SK-N-SH (cell line): ENCODE measurements around the gene FAM110A. TPM values are rescaled to one million over a fixed set of nuclear protein-coding genes. Genes with fewer than 3 reads are reported as not detected.

Experiments used
- CTCF ChIA-PET: fragments of 300-600, 350-600 bp; formaldehyde crosslinking; extraction: SDS; loops from one replicate; lab custom pipeline; 2021; lab: Yijun Ruan, JAX
- POLR2A ChIA-PET: fragments of 350-600 bp; sonication (Branson Sonifier 250); formaldehyde crosslinking; extraction: SDS; loops from one replicate; lab custom pipeline; 2020; ENCODE audit warnings: antibody characterized with exemption, inconsistent platforms; lab: Yijun Ruan, JAX
- DNase-seq: peaks from one replicate; pipeline ENCODE4 v3.0.0; 2012
- H2AFZ ChIP-seq: fragments of 200-600 bp; sonication (generic); 2 replicates; pipeline ENCODE4 v1.8.1; 2016; ENCODE audit warnings: antibody characterized with exemption, mild to moderate bottlenecking, low read depth
- H3F3A ChIP-seq: fragments of 200-600 bp; sonication (generic); replicated peaks from 2 replicates; pipeline ENCODE3; 2016; ENCODE audit warnings: antibody characterized with exemption, mild to moderate bottlenecking; ENCODE audit not compliant: insufficient read depth
- H3K27ac ChIP-seq, 2 experiments: fragments of 200-500 bp in 1 of 2; fragments of 200-600 bp in 1 of 2; sonication (Bioruptor generic) in 1 of 2; sonication (generic), shearing (Covaris generic) in 1 of 2; 2 replicates each; pipeline versions ENCODE4 v1.5.1 to v1.6.1; 2014 to 2016; ENCODE audit warnings: low read depth in 2 of 2, inconsistent platforms in 1 of 2, low read length in 1 of 2, mild to moderate bottlenecking in 1 of 2, mixed read lengths in 1 of 2
- H3K27me3 ChIP-seq: fragments of 200-600 bp; sonication (generic), shearing (Covaris generic); 2 replicates; pipeline ENCODE4 v1.6.1; 2016; ENCODE audit warnings: mixed run types; ENCODE audit not compliant: insufficient read depth
- H3K36me3 ChIP-seq, 2 experiments: fragments of 200-500 bp in 1 of 2; fragments of 200-600 bp in 1 of 2; sonication (Bioruptor generic) in 1 of 2; sonication (generic) in 1 of 2; replicated peaks in 1 of 2; 2 replicates each; pipeline versions ENCODE3 to v1.5.1; 2014 to 2016; ENCODE audit warnings: low read length in 1 of 2, mild to moderate bottlenecking in 1 of 2; ENCODE audit not compliant: insufficient read depth in 2 of 2, control insufficient read depth in 1 of 2
- H3K4me1 ChIP-seq, 2 experiments: fragments of 200-500 bp in 1 of 2; fragments of 200-600 bp in 1 of 2; sonication (Bioruptor generic) in 1 of 2; sonication (generic), shearing (Covaris generic) in 1 of 2; 2 replicates each; pipeline versions ENCODE4 v1.5.1 to v1.6.1; 2014 to 2016; ENCODE audit warnings: low read depth in 1 of 2, low read length in 1 of 2, mixed run types in 1 of 2; ENCODE audit not compliant: insufficient read depth in 2 of 2, control insufficient read depth in 1 of 2
- H3K4me2 ChIP-seq: fragments of 200-600 bp; sonication (generic), shearing (Covaris generic); 2 replicates; pipeline ENCODE4 v1.6.1; 2017; ENCODE audit warnings: mixed run types
- H3K4me3 ChIP-seq, 2 experiments: fragments of 200-500 bp in 1 of 2; fragments of 200-600 bp in 1 of 2; sonication (Bioruptor generic) in 1 of 2; sonication (generic), shearing (Covaris generic) in 1 of 2; 2 replicates each; pipeline versions ENCODE4 v1.5.1 to v1.8.1; 2014 to 2016; ENCODE audit warnings: low read depth in 2 of 2, inconsistent platforms in 1 of 2, low read length in 1 of 2, mild to moderate bottlenecking in 1 of 2, mixed read lengths in 1 of 2, moderate library complexity in 1 of 2
- H3K79me2 ChIP-seq: fragments of 200-600 bp; sonication (generic); 2 replicates; pipeline ENCODE4 v1.8.1; 2017; ENCODE audit warnings: mild to moderate bottlenecking; ENCODE audit not compliant: insufficient read depth
- H3K9ac ChIP-seq: fragments of 200-600 bp; sonication (generic); 2 replicates; pipeline ENCODE4 v1.6.1; 2017; ENCODE audit warnings: mixed run types
- H3K9me2 ChIP-seq: fragments of 200-600 bp; sonication (generic); 2 replicates; pipeline ENCODE4 v1.6.1; 2017; ENCODE audit warnings: mixed run types
- H3K9me3 ChIP-seq: fragments of 200-600 bp; sonication (generic); 2 replicates; pipeline ENCODE4 v1.6.1; 2017; ENCODE audit warnings: mixed run types, mild to moderate bottlenecking, moderate library complexity
- H4K20me1 ChIP-seq: fragments of 200-600 bp; sonication (generic); 2 replicates; pipeline ENCODE4 v1.6.1; 2017; ENCODE audit warnings: mild to moderate bottlenecking, mixed run types; ENCODE audit not compliant: insufficient read depth
- CHD2 ChIP-seq: fragments of 150-350 bp; IDR thresholded peaks from 2 replicates; pipeline ENCODE4 v1.6.1; 2018; ENCODE audit warnings: low read length; ENCODE audit not compliant: partially characterized antibody
- ELF1 ChIP-seq: IDR thresholded peaks from 2 replicates; pipeline ENCODE4 v1.4.0; 2012
- EZH2phosphoT487 ChIP-seq: fragments of 200-600 bp; sonication (generic); IDR thresholded peaks from 2 replicates; pipeline ENCODE4 v1.6.1; 2017; ENCODE audit warnings: low read depth, mixed run types, mild to moderate bottlenecking, antibody characterized with exemption, moderate library complexity, borderline replicate concordance
- FOSL2 ChIP-seq: IDR thresholded peaks from 2 replicates; pipeline ENCODE4 v1.4.0; 2012; ENCODE audit warnings: low read depth, mild to moderate bottlenecking, moderate library complexity, borderline replicate concordance
- GABPA ChIP-seq: IDR thresholded peaks from 2 replicates; pipeline ENCODE4 v1.4.0; 2012; ENCODE audit warnings: low read depth, mild to moderate bottlenecking
- JUND ChIP-seq: IDR thresholded peaks from 2 replicates; pipeline ENCODE4 v1.4.0; 2012
- MEF2A ChIP-seq: IDR thresholded peaks from 2 replicates; pipeline ENCODE4 v1.4.0; 2012; ENCODE audit warnings: low read depth, borderline replicate concordance
- NRF1 ChIP-seq: IDR thresholded peaks from 2 replicates; pipeline ENCODE4 v1.6.1; 2012; ENCODE audit warnings: low read depth, mild to moderate bottlenecking, low read length
- POLR2AphosphoS5 ChIP-seq: IDR thresholded peaks from 2 replicates; pipeline ENCODE4 v1.6.1; 2012; ENCODE audit warnings: low read depth, low read length
- RCOR1 ChIP-seq: fragments of 150-350 bp; IDR thresholded peaks from 2 replicates; pipeline ENCODE4 v1.6.1; 2017; ENCODE audit warnings: antibody characterized with exemption, low read length
- REST ChIP-seq: IDR thresholded peaks from 2 replicates; pipeline ENCODE4 v1.6.1; 2012; ENCODE audit warnings: mild to moderate bottlenecking, low read depth, low read length, moderate library complexity
- RFX5 ChIP-seq: IDR thresholded peaks from 2 replicates; pipeline ENCODE4 v1.6.1; 2012; ENCODE audit warnings: mild to moderate bottlenecking, improper control_type of control experiment, low read length
- RXRA ChIP-seq: IDR thresholded peaks from 2 replicates; pipeline ENCODE4 v1.4.0; 2012; ENCODE audit warnings: low read depth, mild to moderate bottlenecking, borderline replicate concordance
- TAF1 ChIP-seq: IDR thresholded peaks from 2 replicates; pipeline ENCODE4 v1.6.1; 2012; ENCODE audit warnings: low read depth, mild to moderate bottlenecking, low read length, moderate library complexity, borderline replicate concordance
- TCF12 ChIP-seq: IDR thresholded peaks from 2 replicates; pipeline ENCODE4 v1.4.0; 2012
- WGBS: methylation state at CpG from one replicate; pipeline ENCODE4 v1.1.6; 2017; ENCODE audit warnings: low lambda C conversion rate; 5-methylcytosine and 5-hydroxymethylcytosine counted together
- polyA plus RNA-seq, 3 experiments: library from polyadenylated mRNA; depleted of rRNA; stranded (reverse); fragments of >200 nt; gene quantifications; 2 replicates each; pipeline ENCODE4 v1.2.3, GENCODE V29; 2012
- TF ChIP-seq, protein P1 (sequence below): IDR thresholded peaks from 2 replicates; pipeline ENCODE4; 2012
- TF ChIP-seq, protein P2 (sequence below): IDR thresholded peaks from 2 replicates; pipeline ENCODE4 v1.4.0; 2012; ENCODE audit warnings: low read depth

The FAM110A gene
- polyA plus RNA-seq, 1 of the 3 experiments (the other 2 are of a cell fraction): 3.8 TPM

- H3K4me3 ChIP-seq: no peak overlapping the region
- WGBS: 61% methylated on average over 4 of the region's 4 CpGs
- no peaks in the 10 kb centered on the region for H3K9me2 ChIP-seq
- H3K27ac ChIP-seq: no peak overlapping the region
- CTCF ChIA-PET: interaction anchor here (1.0 to 1.7 kb wide), 4 partner anchors 15 to 77 kb away, joined by 3 to 8 read pairs (median 4); no protein-coding TSS in a partner anchor
- peaks cover 0 to 3% of the 10 kb centered on the region in 2 experiments; a peak in 1 of 4 replicates for H3K4me1 ChIP-seq
- no peak overlapping the region for H3K9ac ChIP-seq
- no peaks in the 10 kb centered on the region for H3K27me3 ChIP-seq
- POLR2A ChIA-PET: no interaction called here
- no peaks in the 10 kb centered on the region for H3K36me3 ChIP-seq
- no peak overlapping the region for H2AFZ ChIP-seq
- no peak overlapping the region for H3K4me2 ChIP-seq
- H4K20me1 ChIP-seq: no peaks in the 10 kb centered on the region
- no peaks in the 10 kb centered on the region for H3K79me2 ChIP-seq
- no peaks in the 10 kb centered on the region for H3F3A ChIP-seq
- H3K9me3 ChIP-seq: no peaks in the 10 kb centered on the region
- no peak for TF ChIP-seq REST
- no peak for DNase-seq
Observed at GRCh38 chr20:879626-880025, 46.1 kb downstream of the FAM110A start.

DNA sequence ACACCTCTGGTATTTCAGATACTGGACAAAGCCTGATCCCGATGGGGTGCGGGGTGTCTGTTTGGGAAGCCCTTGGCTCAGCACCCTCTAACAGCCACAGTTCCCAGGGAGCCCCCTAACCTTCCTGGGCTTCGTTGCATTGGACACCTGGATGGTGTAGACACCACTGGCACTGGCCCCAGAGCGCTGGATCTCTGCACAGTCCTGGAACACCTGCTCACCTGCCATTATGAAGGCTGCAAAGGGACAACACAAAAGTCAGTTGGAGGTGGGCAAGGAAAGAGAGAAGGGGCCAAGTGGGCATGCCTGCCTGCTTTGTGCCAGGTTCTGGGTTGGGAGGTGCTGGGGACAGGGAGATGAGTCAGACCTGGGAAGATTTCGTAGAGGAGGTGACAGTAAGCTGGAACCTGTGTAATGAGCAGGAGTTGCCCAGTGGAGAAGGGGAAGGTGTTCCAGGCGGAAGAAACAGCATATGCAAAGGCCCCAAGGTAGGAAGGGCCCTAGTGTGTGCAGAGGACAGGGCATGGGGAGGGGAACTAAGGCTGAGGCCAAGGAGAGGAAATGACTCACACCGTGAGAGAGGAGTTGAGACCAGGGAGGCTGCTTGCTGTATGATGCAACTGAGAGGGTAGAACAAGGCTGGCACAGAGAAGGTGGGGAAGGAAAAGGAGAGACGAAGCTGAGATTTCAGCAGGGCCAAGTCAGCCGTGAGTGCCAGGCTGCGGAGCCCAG, 47.7 kb downstream of the FAM110A start:
- no peak overlapping the region; the same call in 1 of the 2 replicates for H3K9ac ChIP-seq
- no peak overlapping the region; a peak in 1 of 4 replicates for H3K4me3 ChIP-seq
- peak overlapping the region; percentile 72; the same call in 1 of the 2 replicates for H2AFZ ChIP-seq
- ChIA-PET POLR2A (no interaction called here), CTCF (no interaction called here)
- H3K27me3 ChIP-seq: no peaks in the 10 kb centered on the region
- H3K36me3 ChIP-seq: no peaks in the 10 kb centered on the region
- H3K4me1 ChIP-seq: peaks cover 0 to 3% of the 10 kb centered on the region in 2 experiments; a peak in 1 of 4 replicates
- 58% methylated on average over 9 of the region's 10 CpGs for WGBS
- H3K79me2 ChIP-seq: no peaks in the 10 kb centered on the region
- H3K4me2 ChIP-seq: peak overlapping the region; percentile 34
- no peaks in the 10 kb centered on the region for H3F3A ChIP-seq
- DNase-seq: no peak
- H4K20me1 ChIP-seq: no peaks in the 10 kb centered on the region
- TF ChIP-seq GABPA: no peak
- no peak for TF ChIP-seq TAF1
- TF ChIP-seq POLR2AphosphoS5: no peak
- no peak for TF ChIP-seq EZH2phosphoT487
- TF ChIP-seq MEF2A: no peak
- no peak for TF ChIP-seq TCF12
- TF ChIP-seq FOSL2: peak; percentile 59
- TF ChIP-seq NRF1: no peak
- no peak for TF ChIP-seq RCOR1
- TF ChIP-seq JUND: peak; percentile 39
- TF ChIP-seq ELF1: no peak
- TF ChIP-seq CHD2: no peak
- no peak for TF ChIP-seq RXRA
- TF ChIP-seq RFX5: no peak
- TF ChIP-seq, protein P1, sequence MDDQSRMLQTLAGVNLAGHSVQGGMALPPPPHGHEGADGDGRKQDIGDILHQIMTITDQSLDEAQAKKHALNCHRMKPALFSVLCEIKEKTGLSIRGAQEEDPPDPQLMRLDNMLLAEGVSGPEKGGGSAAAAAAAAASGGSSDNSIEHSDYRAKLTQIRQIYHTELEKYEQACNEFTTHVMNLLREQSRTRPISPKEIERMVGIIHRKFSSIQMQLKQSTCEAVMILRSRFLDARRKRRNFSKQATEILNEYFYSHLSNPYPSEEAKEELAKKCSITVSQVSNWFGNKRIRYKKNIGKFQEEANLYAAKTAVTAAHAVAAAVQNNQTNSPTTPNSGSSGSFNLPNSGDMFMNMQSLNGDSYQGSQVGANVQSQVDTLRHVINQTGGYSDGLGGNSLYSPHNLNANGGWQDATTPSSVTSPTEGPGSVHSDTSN: no peak
- no peak for TF ChIP-seq REST
- TF ChIP-seq, protein P2, sequence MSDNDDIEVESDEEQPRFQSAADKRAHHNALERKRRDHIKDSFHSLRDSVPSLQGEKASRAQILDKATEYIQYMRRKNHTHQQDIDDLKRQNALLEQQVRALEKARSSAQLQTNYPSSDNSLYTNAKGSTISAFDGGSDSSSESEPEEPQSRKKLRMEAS: no peak
- TF ChIP-seq, all 33 proteins: peak for 2
- H3K9me3 ChIP-seq: no peaks in the 10 kb centered on the region
- H3K9me2 ChIP-seq: no peaks in the 10 kb centered on the region
- no peak overlapping the region for H3K27ac ChIP-seq
